Non-pigmented ciliary epithelial cell (primary cell): ENCODE results near the gene HYOU1.
"Not testable (repeated sequence)": the region's sequence is repeated elsewhere in the genome, so short reads cannot be mapped to it uniquely, and the experiment has no call there.

Source experiments
- DNase-seq: peaks from one replicate; pipeline ENCODE4 v3.0.0-alpha.2; 2010; ENCODE audit warnings: low read depth

The HYOU1 gene

GRCh38 chr11:119087123-119087522, 30.1 kb upstream of the HYOU1 start:
- no peak for DNase-seq

GRCh38 chr11:119085437-119085847, 28.4 kb upstream of the HYOU1 start:
- no peak for DNase-seq

GRCh38 chr11:119084663-119085436, 27.8 kb upstream of the HYOU1 start, which contains the start of gene HMBS:
HMBS (plus strand) TSS chr11:119084881; CDS start chr11:119085034, 153 bp downstream.
- DNase-seq = peak; percentile 74

GRCh38 chr11:119081682-119082260, 24.8 kb upstream of the HYOU1 start:
- no peak for DNase-seq

GRCh38 chr11:119078675-119079420, 21.8 kb upstream of the HYOU1 start:
- no peak for DNase-seq

- no peak for DNase-seq
Measured at GRCh38 chr11:119077839-119078238, 20.8 kb upstream of the HYOU1 start.

- peak; percentile 84 for DNase-seq
Measured at GRCh38 chr11:119067371-119068222, 10.6 kb upstream of the HYOU1 start, which contains the start of gene VPS11. VPS11 (plus strand) TSS chr11:119067818; CDS start chr11:119067824, 6 bp downstream.

GRCh38 chr11:119065369-119065768, 8.4 kb upstream of the HYOU1 start:
- no peak for DNase-seq

- DNase-seq = no peak
Measured at GRCh38 chr11:119062779-119063178, 5.8 kb upstream of the HYOU1 start.

- no peak for DNase-seq
Measured at GRCh38 chr11:119061256-119061655, 4.3 kb upstream of the HYOU1 start.

GRCh38 chr11:119059128-119059527, 2.1 kb upstream of the HYOU1 start:
- DNase-seq = not testable (repeated sequence)

GRCh38 chr11:119056421-119056999, 495 bp downstream of the HYOU1 start:
- no peak for DNase-seq

- no peak for DNase-seq
Measured at GRCh38 chr11:119055901-119056300, 1.1 kb downstream of the HYOU1 start.

GRCh38 chr11:119054418-119054817, 2.6 kb downstream of the HYOU1 start:
- DNase-seq = no peak

GRCh38 chr11:119052163-119052814, 4.7 kb downstream of the HYOU1 start:
- DNase-seq = no peak

GRCh38 chr11:119051440-119052162, 5.4 kb downstream of the HYOU1 start:
- DNase-seq = no peak

GRCh38 chr11:119049081-119049480, 7.9 kb downstream of the HYOU1 start:
- DNase-seq = no peak

GRCh38 chr11:119048644-119049043, 8.4 kb downstream of the HYOU1 start:
- no peak for DNase-seq

- DNase-seq = no peak
Measured at GRCh38 chr11:119047205-119047604, 9.8 kb downstream of the HYOU1 start.

GRCh38 chr11:119046489-119046888, 10.5 kb downstream of the HYOU1 start:
- no peak for DNase-seq
